Loucy (cell line): Measurements from ENCODE around the gene GUCD1.

Experiments
- H2AFZ ChIP-seq: fragments of 200-600 bp; sonication (generic); 2 replicates; pipeline ENCODE4 v1.6.0; 2016; ENCODE audit warnings: antibody characterized with exemption, mild to moderate bottlenecking, low read length, moderate library complexity
- H3F3A ChIP-seq: fragments of 200-600 bp; 2 replicates; pipeline ENCODE4 v1.6.0; 2016; ENCODE audit warnings: antibody characterized with exemption, low read depth, mild to moderate bottlenecking
- H3K27me3 ChIP-seq: fragments of 200-600 bp; sonication (generic); 2 replicates; pipeline ENCODE4 v1.6.1; 2014; ENCODE audit warnings: low read length, mild to moderate bottlenecking; ENCODE audit not compliant: insufficient read depth, poor library complexity, severe bottlenecking
- H3K36me3 ChIP-seq: fragments of 200-600 bp; sonication (generic); 2 replicates; pipeline ENCODE4 v1.6.1; 2016; ENCODE audit warnings: low read length; ENCODE audit not compliant: insufficient read depth
- H3K4me1 ChIP-seq: fragments of 200-600 bp; sonication (generic); 2 replicates; pipeline ENCODE4 v1.5.1; 2014; ENCODE audit warnings: low read length, mild to moderate bottlenecking; ENCODE audit not compliant: insufficient read depth, poor library complexity, severe bottlenecking
- H3K4me2 ChIP-seq: fragments of 200-600 bp; sonication (generic); 2 replicates; pipeline ENCODE4 v1.6.0; 2014; ENCODE audit warnings: antibody characterized with exemption, low read length, low read depth, mild to moderate bottlenecking; ENCODE audit not compliant: poor library complexity, severe bottlenecking
- H3K4me3 ChIP-seq: fragments of 200-600 bp; sonication (generic); 2 replicates; pipeline ENCODE4 v1.5.1; 2014; ENCODE audit warnings: low read length, mild to moderate bottlenecking, mixed read lengths; ENCODE audit not compliant: poor library complexity, severe bottlenecking
- H3K79me2 ChIP-seq: fragments of 200-600 bp; sonication (generic); 2 replicates; pipeline ENCODE4 v1.6.1; 2014; ENCODE audit warnings: low read length; ENCODE audit not compliant: insufficient read depth
- H3K9ac ChIP-seq: fragments of 200-600 bp; sonication (generic); 2 replicates; pipeline ENCODE4 v1.6.0; 2014; ENCODE audit warnings: mild to moderate bottlenecking, low read depth, low read length, moderate library complexity; ENCODE audit not compliant: poor library complexity, severe bottlenecking
- H3K9me2 ChIP-seq: fragments of 200-600 bp; sonication (generic); replicated peaks from 2 replicates; pipeline ENCODE4 v1.6.1; 2016; ENCODE audit warnings: low read depth, low read length, mixed read lengths
- H3K9me3 ChIP-seq: fragments of 200-600 bp; sonication (generic); 2 replicates; pipeline ENCODE4 v1.6.1; 2014; ENCODE audit warnings: mild to moderate bottlenecking, antibody characterized with exemption, low read length, low read depth; ENCODE audit not compliant: insufficient read depth
- H4K20me1 ChIP-seq: fragments of 200-600 bp; sonication (generic); 2 replicates; pipeline ENCODE4 v1.6.0; 2014; ENCODE audit warnings: antibody characterized with exemption, low read length, mild to moderate bottlenecking; ENCODE audit not compliant: insufficient read depth, poor library complexity, severe bottlenecking
- EZH2phosphoT487 ChIP-seq: fragments of 200-600 bp; IDR thresholded peaks from 2 replicates; pipeline ENCODE4 v1.6.1; 2018; ENCODE audit warnings: antibody characterized with exemption, mild to moderate bottlenecking, moderate library complexity, borderline replicate concordance
- TF ChIP-seq, protein P1 (sequence below): fragments of 200-600 bp; sonication (generic); conservative IDR thresholded peaks from 2 replicates; pipeline ENCODE4 v1.5.1; 2014; ENCODE audit warnings: mild to moderate bottlenecking, antibody characterized with exemption, low read length

Gene GUCD1

DNA sequence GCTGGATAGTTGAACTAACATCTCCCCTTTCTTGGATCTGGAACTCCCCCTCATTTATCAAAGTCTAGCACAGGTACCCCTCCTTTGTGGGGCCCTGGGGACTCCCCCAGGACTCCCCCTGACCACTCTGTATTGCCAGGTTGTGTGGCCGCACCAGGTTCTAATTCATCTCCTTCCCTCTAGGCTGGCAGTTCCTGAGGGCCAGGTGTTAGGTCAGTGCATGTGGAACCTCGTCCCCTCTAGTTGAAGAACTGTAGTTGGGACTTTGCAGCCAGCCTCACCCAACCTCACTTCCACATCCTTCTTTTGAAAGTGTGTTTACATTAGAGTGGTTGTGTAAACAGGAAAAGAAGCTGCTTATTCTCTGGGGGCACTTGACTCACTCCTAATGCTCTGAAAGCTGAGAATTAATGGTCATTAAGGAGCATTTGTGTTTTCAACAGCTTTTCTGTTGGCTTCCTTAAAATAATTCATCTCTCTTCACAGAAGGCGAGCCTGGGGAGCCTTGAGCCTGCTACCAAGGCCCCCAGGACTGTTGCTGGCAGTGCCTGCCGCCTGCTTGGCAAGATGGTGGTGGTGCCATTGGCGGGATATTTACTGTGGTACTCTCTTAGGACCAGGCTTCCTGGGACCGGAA lies 48.0 kb downstream of the GUCD1 start:
- Histone ChIP-seq H3K79me2 (no peaks in the 10 kb centered on the region), H3K4me2 (no peak overlapping the region), H2AFZ (peak overlapping the region; percentile 47; the same call in 1 of the 2 replicates), H3K27me3 (no peaks in the 10 kb centered on the region), H3K9ac (no peak overlapping the region), H4K20me1 (no peaks in the 10 kb centered on the region), H3K36me3 (no peaks in the 10 kb centered on the region), H3F3A (peaks cover 9% of the 10 kb centered on the region; the same call in 1 of the 2 replicates), H3K4me3 (no peak overlapping the region), H3K4me1 (peaks cover 69% of the 10 kb centered on the region), H3K9me2 (no peaks in the 10 kb centered on the region), H3K9me3 (no peaks in the 10 kb centered on the region)
- no peak for TF ChIP-seq EZH2phosphoT487
- TF ChIP-seq, protein P1, sequence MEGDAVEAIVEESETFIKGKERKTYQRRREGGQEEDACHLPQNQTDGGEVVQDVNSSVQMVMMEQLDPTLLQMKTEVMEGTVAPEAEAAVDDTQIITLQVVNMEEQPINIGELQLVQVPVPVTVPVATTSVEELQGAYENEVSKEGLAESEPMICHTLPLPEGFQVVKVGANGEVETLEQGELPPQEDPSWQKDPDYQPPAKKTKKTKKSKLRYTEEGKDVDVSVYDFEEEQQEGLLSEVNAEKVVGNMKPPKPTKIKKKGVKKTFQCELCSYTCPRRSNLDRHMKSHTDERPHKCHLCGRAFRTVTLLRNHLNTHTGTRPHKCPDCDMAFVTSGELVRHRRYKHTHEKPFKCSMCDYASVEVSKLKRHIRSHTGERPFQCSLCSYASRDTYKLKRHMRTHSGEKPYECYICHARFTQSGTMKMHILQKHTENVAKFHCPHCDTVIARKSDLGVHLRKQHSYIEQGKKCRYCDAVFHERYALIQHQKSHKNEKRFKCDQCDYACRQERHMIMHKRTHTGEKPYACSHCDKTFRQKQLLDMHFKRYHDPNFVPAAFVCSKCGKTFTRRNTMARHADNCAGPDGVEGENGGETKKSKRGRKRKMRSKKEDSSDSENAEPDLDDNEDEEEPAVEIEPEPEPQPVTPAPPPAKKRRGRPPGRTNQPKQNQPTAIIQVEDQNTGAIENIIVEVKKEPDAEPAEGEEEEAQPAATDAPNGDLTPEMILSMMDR, result no peak

DNA sequence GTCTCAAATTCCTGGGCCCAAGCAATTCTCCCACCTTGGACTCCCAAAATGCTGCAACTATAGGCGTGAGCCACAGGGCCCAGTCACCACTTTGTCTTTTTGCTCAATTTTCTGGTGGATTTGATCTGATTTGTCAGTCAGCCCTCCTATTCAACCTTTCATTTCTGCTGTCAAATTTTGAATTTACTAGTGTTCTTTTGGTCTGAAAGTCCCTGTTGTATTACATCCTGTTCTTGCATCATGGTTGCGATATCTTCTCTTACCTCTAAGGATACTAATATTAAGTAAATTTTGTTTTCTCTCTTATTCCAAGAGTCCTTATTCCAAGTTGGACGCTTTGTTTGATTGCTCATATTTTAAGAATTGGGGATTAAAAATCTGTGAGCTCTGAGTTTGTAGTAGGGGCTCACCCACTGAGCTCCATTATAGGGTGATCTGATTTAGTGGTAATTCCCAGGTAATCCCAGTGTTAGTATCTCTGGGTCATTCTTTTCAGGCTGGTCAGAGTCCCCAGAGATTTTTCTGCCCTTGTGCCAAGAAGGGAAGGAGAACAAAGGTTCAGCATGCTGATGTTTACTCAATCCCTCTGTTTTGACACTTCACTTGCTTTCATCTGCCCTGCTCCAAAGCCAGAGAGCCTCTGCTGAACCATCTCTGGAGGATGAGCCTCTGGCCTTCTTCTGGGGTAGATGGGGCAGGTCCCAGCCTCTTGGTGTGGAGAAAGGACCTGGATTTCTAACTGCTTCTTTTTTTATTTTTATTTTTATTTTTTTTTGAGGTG lies 49.8 kb downstream of the GUCD1 start:
- Histone ChIP-seq H3K4me3 (no peak overlapping the region), H3F3A (0 out of 2 replicates have a peak, but pooled peaks cover under 1% of the 10 kb centered on the region), H3K79me2 (no peaks in the 10 kb centered on the region), H3K9me2 (no peaks in the 10 kb centered on the region), H3K27me3 (no peaks in the 10 kb centered on the region), H4K20me1 (no peaks in the 10 kb centered on the region), H3K36me3 (no peaks in the 10 kb centered on the region), H2AFZ (no peak overlapping the region), H3K4me2 (no peak overlapping the region), H3K9ac (no peak overlapping the region), H3K4me1 (peaks cover 55% of the 10 kb centered on the region), H3K9me3 (no peaks in the 10 kb centered on the region)
- TF ChIP-seq EZH2phosphoT487, result no peak
- TF ChIP-seq, protein P1, result no peak

DNA sequence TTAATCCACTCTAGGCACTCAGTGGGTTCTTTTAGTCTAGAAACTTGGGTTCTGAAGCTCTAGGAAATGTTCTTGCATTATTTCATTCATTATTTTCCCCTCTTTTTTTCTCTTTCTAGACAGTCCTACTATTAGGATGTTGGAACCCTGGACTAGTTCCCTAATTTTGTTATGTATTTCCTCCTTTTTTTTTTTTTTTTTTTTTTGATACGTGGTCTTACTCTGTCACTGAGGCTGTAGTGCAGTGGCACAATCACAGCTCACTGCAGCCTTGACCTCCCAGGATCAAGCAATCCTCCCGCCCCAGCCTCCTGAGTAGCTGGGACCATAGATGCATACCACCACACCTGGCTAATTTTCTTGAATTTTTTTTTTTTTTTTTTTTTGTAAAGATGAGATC lies 50.4 kb downstream of the GUCD1 start:
- Histone ChIP-seq H3K4me1 (peaks cover 51% of the 10 kb centered on the region), H3K27me3 (no peaks in the 10 kb centered on the region), H3K79me2 (no peaks in the 10 kb centered on the region), H3K9ac (peak overlapping the region; percentile 46), H2AFZ (peak overlapping the region; percentile 5; the same call in 1 of the 2 replicates), H3K4me3 (no peak overlapping the region), H3K9me3 (no peaks in the 10 kb centered on the region), H3F3A (no peaks in the 10 kb centered on the region), H3K4me2 (peak overlapping the region; percentile 37), H4K20me1 (no peaks in the 10 kb centered on the region), H3K9me2 (no peaks in the 10 kb centered on the region), H3K36me3 (no peaks in the 10 kb centered on the region)
- TF ChIP-seq, protein P1, result no peak
- TF ChIP-seq EZH2phosphoT487, result no peak
